ENCODE data around the gene LTBR.
"Not testable (repeated sequence)": the region's sequence is repeated elsewhere in the genome, so short reads cannot be mapped to it uniquely, and the experiment has no call there.

Gene LTBR

DNA sequence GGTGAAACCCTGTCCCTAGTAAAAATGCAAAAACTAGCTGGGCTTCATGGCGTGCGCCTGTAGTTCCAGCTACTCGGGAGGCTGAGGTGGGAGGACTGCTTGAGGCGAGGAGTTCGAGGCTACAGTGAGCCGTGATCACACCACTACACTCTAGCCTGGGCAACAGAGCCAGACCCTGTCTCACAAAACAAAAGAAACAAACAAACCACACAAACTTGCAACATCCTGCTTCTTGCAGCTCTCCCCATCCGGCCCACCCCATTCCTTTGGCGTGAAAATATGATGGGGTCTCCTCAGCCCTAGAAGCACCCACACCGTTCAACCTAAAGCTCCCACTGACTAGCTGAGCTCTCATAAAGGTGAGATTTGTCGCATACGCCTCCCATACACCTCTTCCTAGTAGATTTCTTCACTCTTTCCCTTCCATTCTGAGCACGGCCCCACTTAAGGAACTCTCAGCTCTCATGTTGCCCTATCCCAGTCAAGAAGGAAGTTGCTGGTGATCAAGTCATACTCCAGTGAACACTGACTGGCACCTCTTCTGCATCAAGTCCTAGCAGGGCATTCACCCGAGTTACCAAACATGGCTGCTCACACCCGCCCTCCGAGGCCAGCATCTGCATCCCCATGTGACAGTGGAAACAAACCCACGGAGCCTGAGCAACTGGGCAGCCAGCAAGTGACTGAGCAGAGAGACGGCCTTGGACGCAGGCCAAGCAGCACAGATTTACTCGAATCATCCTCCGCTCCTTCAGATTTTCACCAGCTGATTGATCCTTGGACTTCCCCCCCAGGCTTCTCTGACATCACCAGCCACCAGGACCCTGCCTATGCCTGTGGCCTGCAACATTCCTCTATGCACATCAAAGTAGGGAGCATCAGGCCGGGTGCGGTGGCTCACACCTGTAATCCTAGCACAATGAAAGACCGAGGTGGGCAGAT is 41.9 kb downstream of the LTBR start:
- no peak for DNase-seq (ENCODE audit: low spot score)
- in situ Hi-C loops (cut with MboI; ENCODE audit: low sequenced_read_pairs, unreplicated experiment) = loop anchor here (10.0 kb wide), 1 partner anchor 119 kb away; no protein-coding TSS in a partner anchor
- TF ChIP-seq, protein P1, sequence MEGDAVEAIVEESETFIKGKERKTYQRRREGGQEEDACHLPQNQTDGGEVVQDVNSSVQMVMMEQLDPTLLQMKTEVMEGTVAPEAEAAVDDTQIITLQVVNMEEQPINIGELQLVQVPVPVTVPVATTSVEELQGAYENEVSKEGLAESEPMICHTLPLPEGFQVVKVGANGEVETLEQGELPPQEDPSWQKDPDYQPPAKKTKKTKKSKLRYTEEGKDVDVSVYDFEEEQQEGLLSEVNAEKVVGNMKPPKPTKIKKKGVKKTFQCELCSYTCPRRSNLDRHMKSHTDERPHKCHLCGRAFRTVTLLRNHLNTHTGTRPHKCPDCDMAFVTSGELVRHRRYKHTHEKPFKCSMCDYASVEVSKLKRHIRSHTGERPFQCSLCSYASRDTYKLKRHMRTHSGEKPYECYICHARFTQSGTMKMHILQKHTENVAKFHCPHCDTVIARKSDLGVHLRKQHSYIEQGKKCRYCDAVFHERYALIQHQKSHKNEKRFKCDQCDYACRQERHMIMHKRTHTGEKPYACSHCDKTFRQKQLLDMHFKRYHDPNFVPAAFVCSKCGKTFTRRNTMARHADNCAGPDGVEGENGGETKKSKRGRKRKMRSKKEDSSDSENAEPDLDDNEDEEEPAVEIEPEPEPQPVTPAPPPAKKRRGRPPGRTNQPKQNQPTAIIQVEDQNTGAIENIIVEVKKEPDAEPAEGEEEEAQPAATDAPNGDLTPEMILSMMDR (IDR thresholded peaks at IDR 0.05; ENCODE audit: borderline replicate concordance, control extremely low read depth, extremely low read depth, insufficient read depth, missing control alignments) = no peak

DNA sequence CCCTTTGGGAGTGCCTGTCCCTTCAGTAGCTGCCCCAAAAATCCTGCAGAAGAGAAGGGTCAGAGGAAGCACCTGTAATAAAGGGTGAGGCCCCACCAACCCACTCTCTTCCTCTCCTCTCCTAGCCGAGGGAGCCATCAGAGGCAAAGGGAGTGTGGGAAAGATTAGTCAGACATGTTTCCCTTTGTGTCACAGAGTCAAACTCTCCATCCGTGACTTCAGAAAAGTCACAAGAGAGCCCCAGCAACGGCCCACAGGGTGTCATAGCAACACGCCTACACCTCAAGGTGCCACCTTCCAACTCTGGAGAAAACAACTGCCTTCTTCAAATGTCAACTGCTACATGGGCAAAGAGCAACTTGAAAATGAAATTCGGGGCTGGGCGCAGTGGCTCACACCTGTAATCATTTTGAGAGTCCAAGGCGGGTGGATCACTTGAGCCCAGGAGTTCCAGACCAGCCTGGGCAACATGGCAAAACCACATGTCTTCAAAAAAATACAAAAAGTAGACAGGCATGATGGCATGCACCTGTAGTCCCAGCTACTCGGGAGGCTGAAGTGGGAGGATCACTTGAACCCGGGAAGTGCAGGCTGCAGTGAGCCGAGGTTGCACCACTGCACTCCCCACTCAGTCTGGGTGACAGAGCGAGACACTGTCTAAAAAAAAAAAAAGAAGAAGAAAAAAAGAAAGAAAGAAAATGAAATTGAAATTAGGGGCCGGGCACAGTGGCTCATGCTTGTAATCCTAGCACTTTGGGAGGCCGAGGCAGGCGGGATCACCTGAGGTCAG is 43.1 kb downstream of the LTBR start:
- in situ Hi-C loops (cut with MboI; ENCODE audit: low sequenced_read_pairs, unreplicated experiment) = loop anchor here (10.0 kb wide), 1 partner anchor 118 kb away; no protein-coding TSS in a partner anchor
- peak; percentile 80 for DNase-seq (ENCODE audit: low spot score)
- TF ChIP-seq, protein P1 (IDR thresholded peaks at IDR 0.05; ENCODE audit: borderline replicate concordance, control extremely low read depth, extremely low read depth, insufficient read depth, missing control alignments) = no peak

DNA sequence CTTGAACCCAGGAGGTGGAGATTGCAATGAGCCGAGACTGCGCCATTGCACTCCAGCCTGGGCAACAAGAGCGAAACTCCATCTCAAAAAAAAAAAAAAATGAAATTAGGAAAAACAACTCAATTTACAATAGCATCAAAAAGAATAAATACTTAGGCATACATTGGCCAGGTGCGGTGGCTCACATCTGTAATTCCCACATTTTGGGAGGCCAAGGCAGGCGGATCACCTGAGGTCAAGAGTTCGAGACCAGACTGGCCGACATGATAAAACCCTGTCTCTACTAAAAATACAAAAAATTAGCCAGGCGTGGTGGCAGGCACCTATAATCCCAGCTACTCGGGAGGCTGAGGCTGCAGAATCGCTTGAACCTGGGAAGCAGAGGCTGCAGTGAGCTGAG is 43.8 kb downstream of the LTBR start:
- in situ Hi-C loops (cut with MboI; ENCODE audit: low sequenced_read_pairs, unreplicated experiment) = loop anchor here (10.0 kb wide), 1 partner anchor 117 kb away; no protein-coding TSS in a partner anchor
- DNase-seq (ENCODE audit: low spot score) = not testable (repeated sequence)

DNA sequence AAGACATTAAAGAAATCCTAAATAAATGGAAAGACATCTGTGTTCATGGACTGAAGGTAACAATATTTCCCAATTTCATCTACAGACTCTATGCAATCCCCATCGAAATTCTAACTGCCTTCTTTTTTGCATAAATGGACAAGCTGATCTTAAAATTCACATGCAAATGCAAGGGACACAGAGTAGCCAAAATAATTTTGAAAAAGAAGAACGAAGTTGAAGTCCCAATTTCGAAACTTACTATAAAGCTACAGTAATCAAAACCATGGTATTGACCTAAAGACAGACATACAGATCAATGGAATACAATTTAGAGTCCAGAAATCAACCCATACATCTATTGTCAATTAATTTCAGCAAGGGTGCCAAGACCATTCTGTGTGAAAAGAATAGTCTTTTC is 44.4 kb downstream of the LTBR start:
- DNase-seq (ENCODE audit: low spot score) = no peak
- TF ChIP-seq, protein P1 (IDR thresholded peaks at IDR 0.05; ENCODE audit: borderline replicate concordance, control extremely low read depth, extremely low read depth, insufficient read depth, missing control alignments) = no peak
- in situ Hi-C loops (cut with MboI; ENCODE audit: low sequenced_read_pairs, unreplicated experiment) = loop anchor here (10.0 kb wide), 1 partner anchor 116 kb away; no protein-coding TSS in a partner anchor

DNA sequence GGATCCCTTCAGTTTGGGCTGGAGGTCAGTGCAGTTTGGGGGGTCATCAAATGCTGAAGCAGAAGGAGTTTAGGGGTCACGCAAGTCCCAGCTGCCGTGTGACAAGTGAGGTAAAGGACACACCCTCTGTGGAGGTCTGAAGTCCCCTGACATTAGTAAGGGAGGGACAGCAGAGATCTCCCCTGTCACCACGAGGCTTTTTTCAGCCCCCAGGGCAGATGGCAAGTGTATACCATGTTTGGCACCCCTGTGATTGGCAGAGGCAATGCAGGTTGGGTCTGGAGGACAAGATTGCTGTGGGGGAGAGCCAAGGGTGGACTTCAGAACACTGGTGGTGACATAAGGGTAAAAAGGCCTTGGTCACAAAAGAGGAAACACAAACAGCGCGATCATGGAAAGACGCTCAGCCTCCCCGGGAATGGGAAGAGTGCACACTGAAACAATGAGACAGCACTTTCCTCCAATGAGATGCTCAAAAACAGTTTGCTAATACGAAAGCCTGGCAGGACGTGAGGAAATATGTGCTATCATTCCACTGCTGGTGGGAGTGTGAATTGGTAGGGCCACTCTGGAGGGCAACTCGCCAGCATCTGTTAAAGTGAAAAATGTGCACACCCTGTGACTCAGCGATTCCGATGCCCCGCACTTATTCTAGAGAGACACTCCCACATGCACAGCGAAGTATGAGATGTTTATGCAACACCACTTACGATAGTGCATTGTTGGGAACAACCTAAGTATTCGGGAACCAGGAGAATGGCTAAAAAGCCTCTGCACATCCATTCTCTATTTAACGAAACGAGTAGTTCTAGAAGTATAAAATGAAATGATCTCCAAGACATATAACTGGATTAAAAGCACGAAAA is 46.4 kb downstream of the LTBR start:
- TF ChIP-seq, protein P1 (IDR thresholded peaks at IDR 0.05; ENCODE audit: borderline replicate concordance, control extremely low read depth, extremely low read depth, insufficient read depth, missing control alignments) = no peak
- in situ Hi-C loops (cut with MboI; ENCODE audit: low sequenced_read_pairs, unreplicated experiment) = no loop called here
- DNase-seq (ENCODE audit: low spot score) = no peak

DNA sequence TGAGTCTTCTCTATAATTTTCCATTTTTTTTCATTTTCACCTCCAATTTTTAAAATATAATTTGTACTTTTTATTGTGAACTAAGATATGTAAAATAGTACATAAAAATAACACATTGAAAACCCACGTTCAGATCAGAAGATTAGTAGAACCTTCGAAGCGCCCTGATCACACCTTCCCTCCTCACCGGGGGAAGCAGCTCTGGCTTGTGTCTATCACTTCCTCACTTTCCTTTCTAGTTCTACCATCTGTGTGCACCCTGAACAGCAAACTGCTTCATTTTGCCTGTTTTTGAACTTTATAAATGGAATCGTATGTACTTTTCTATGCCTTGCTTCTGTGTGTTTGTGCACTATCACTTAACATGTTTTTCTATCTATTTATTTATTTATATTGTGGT is 49.0 kb downstream of the LTBR start:
- in situ Hi-C loops (cut with MboI; ENCODE audit: low sequenced_read_pairs, unreplicated experiment) = no loop called here
- no peak for DNase-seq (ENCODE audit: low spot score)
- TF ChIP-seq, protein P1 (IDR thresholded peaks at IDR 0.05; ENCODE audit: borderline replicate concordance, control extremely low read depth, extremely low read depth, insufficient read depth, missing control alignments) = no peak

All from GM13976 (cell line).